AG09309 (cell line): ENCODE results near the gene DPYSL3.
"Not testable (repeated sequence)": the region's sequence is repeated elsewhere in the genome, so short reads cannot be mapped to it uniquely, and the experiment has no call there.

ENCODE experiments used
- DNase-seq: peaks from one replicate; pipeline ENCODE4 v3.0.0-alpha.2; 2010; ENCODE audit warnings: low read depth
- H3K4me3 ChIP-seq: 2 replicates; pipeline ENCODE4 v1.5.1; 2011; ENCODE audit warnings: mild to moderate bottlenecking, low read depth, low read length, moderate library complexity; ENCODE audit not compliant: control insufficient read depth
- TF ChIP-seq, protein P1 (sequence below): IDR thresholded peaks from 2 replicates; pipeline ENCODE4 v1.5.1; 2011; ENCODE audit warnings: mild to moderate bottlenecking, low read depth, low read length, inconsistent platforms; ENCODE audit not compliant: insufficient read depth, control insufficient read depth; ENCODE audit errors: missing control alignments

Gene DPYSL3

GRCh38 chr5:147373328-147373727, 136.5 kb downstream of the DPYSL3 start:
- no peak overlapping the region for H3K4me3 ChIP-seq
- DNase-seq, result no peak
- TF ChIP-seq, protein P1, sequence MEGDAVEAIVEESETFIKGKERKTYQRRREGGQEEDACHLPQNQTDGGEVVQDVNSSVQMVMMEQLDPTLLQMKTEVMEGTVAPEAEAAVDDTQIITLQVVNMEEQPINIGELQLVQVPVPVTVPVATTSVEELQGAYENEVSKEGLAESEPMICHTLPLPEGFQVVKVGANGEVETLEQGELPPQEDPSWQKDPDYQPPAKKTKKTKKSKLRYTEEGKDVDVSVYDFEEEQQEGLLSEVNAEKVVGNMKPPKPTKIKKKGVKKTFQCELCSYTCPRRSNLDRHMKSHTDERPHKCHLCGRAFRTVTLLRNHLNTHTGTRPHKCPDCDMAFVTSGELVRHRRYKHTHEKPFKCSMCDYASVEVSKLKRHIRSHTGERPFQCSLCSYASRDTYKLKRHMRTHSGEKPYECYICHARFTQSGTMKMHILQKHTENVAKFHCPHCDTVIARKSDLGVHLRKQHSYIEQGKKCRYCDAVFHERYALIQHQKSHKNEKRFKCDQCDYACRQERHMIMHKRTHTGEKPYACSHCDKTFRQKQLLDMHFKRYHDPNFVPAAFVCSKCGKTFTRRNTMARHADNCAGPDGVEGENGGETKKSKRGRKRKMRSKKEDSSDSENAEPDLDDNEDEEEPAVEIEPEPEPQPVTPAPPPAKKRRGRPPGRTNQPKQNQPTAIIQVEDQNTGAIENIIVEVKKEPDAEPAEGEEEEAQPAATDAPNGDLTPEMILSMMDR, result no peak

DNA sequence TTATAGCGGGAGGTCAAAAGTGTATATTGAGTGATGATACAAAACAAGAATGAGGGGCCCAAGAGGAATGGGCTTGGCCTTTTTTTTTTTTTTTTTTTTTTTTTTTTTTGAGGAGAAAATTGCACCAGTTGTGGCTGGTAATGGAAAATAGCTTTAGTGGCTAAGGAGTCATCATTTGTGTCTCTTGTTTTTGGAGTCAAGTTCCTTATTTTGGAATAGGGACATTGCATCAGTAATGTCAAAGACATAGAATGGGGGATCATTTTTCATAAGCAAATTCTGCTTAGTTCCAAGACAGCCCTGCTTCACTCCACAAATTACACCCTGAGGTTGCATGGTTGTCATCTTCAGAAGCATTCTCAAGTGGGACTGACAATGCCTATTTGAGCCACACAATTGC, 137.7 kb downstream of the DPYSL3 start:
- no peak for DNase-seq
- H3K4me3 ChIP-seq, result no peak overlapping the region
- TF ChIP-seq, protein P1, result no peak

GRCh38 chr5:147371290-147371689, 138.6 kb downstream of the DPYSL3 start:
- DNase-seq, result no peak
- TF ChIP-seq, protein P1, result no peak

DNA sequence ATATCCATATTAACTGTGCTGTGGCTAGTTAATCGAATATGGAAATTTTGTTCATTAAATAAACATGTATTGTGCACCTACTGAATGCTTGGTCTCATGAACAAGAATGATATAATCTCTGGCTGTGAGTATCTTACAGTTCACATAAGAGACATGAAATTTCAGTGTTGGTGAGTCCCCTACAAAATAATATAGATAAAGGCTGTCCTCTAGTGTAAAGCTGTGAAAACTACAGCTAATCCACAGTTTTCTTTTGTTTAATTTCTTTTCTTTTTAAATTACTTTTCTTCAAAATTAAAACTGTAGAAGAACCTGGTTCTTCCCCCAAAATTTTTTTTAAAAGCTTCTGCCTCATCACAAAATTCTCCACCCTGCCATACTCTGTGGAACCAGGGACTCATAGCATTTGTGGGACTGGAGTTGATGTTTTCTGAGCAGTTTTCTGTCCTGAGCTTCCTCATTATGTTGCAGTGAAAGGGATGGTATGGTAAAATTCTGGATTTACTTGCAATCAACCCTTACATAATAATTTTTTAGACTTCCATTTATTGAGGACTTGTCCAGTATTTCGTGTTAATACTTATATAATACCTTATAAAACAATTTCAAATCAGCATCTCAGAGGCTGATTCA, 140.0 kb downstream of the DPYSL3 start:
- DNase-seq, result no peak
- H3K4me3 ChIP-seq, result no peak overlapping the region
- TF ChIP-seq, protein P1, result peak; percentile 46

More at GRCh38 chr5:147371290-147371689, 138.6 kb downstream of the DPYSL3 start:
- H3K4me3 ChIP-seq, result no peak overlapping the region

GRCh38 chr5:147367381-147367780, 142.5 kb downstream of the DPYSL3 start:
- DNase-seq, result not testable (repeated sequence)

DNA sequence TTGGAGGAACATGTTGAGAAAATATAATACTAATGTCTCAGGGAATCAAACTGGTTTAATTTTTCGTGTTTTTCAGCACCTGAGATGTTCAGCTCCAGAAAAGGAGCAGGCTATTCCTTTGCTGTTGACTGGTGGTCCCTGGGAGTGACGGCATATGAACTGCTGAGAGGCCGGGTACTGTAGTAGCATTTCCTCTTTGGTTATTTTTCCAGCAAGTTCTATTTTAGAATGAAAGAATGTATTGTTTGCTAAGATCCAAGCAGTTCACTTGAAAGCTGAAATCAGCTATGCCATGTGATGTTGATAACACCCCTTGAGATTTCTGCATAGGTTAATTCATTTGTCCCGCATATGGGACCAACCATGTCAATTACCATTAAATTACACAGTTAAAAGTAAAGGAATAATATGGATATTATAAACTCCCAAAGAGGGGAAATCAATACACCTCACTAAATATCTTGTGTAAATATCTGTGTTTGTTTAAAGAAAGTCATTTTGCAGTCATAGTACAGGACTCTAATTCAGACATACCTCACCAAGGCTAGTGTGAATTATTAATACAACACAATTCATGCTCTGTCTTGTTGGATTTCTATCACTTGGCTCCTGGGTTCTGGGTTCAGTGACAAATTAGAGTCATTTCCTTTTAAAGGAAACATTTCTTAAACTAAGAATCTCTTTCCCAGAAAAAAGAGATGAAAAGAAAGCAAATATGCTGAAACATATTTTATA, 148.3 kb downstream of the DPYSL3 start:
- DNase-seq, result no peak
- no peak overlapping the region for H3K4me3 ChIP-seq

More at GRCh38 chr5:147367381-147367780, 142.5 kb downstream of the DPYSL3 start:
- not testable (repeated sequence) for H3K4me3 ChIP-seq

DNA sequence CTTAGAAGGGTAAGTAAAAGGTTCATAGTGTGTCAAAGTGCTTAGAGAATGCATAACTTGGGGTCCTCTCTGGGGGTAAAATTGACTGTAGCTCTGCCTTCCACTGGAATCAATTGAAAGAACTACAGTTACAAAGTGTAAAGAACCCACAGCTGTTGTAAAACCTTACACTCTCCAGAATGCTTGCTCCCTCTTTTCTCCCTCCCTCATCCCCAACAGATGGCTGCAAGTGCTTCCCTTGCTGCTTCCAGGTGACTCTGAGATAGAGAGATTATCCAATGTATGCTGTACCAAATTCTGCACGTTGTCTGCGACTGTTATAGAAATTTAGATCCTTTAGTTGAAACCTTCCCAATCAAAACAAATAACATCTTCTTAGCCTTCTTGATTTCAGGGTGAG, 149.1 kb downstream of the DPYSL3 start:
- DNase-seq, result no peak
- H3K4me3 ChIP-seq, result no peak overlapping the region
- TF ChIP-seq, protein P1, result no peak

More for the DNA sequence above, 148.3 kb downstream of the DPYSL3 start:
- TF ChIP-seq, protein P1, result no peak
